MM.1S (cell line): ENCODE data around the gene RERGL.

Source experiments
- DNase-seq: peaks from one replicate; pipeline ENCODE4 v3.0.0-alpha.2; 2015
- H2AFZ ChIP-seq: fragments of 300-600 bp; sonication (generic); 2 replicates; pipeline ENCODE4 v1.6.0; 2016; ENCODE audit warnings: antibody characterized with exemption, low read length
- H3F3A ChIP-seq: fragments of 300-600 bp; sonication (generic); 2 replicates; pipeline ENCODE4 v1.6.1; 2016; ENCODE audit warnings: mild to moderate bottlenecking, antibody characterized with exemption, low read length, moderate library complexity, mixed read lengths; ENCODE audit not compliant: insufficient read depth
- H3K27ac ChIP-seq: fragments of 300-600 bp; sonication (generic); 2 replicates; pipeline ENCODE4 v1.5.1; 2016; ENCODE audit warnings: mild to moderate bottlenecking, low read length
- H3K27me3 ChIP-seq: fragments of 300-600 bp; sonication (generic); replicated peaks from 2 replicates; pipeline ENCODE4 v1.6.0; 2016; ENCODE audit warnings: low read length; ENCODE audit not compliant: insufficient read depth
- H3K36me3 ChIP-seq: fragments of 300-600 bp; sonication (generic); replicated peaks from 2 replicates; pipeline ENCODE4 v1.6.1; 2016; ENCODE audit warnings: mild to moderate bottlenecking, low read length, mixed read lengths; ENCODE audit not compliant: insufficient read depth
- H3K4me1 ChIP-seq: fragments of 300-600 bp; sonication (generic); 2 replicates; pipeline ENCODE4 v1.6.1; 2016; ENCODE audit warnings: low read length, mixed read lengths
- H3K4me2 ChIP-seq: fragments of 300-600 bp; sonication (generic); 2 replicates; pipeline ENCODE4 v1.6.0; 2016; ENCODE audit warnings: low read depth, low read length
- H3K4me3 ChIP-seq: fragments of 300-600 bp; sonication (generic); 2 replicates; pipeline ENCODE4 v1.5.1; 2016; ENCODE audit warnings: low read length, mixed read lengths
- H3K79me2 ChIP-seq: fragments of 300-600 bp; sonication (generic); 2 replicates; pipeline ENCODE4 v1.6.1; 2016; ENCODE audit warnings: mixed run types, low read length, mixed read lengths
- H3K9ac ChIP-seq: fragments of 300-600 bp; sonication (generic); 2 replicates; pipeline ENCODE4 v1.6.1; 2016; ENCODE audit warnings: low read length, mixed read lengths
- H3K9me2 ChIP-seq: fragments of 300-600 bp; sonication (generic); replicated peaks from 2 replicates; pipeline ENCODE4 v1.6.1; 2016; ENCODE audit warnings: mild to moderate bottlenecking, low read length, mixed read lengths; ENCODE audit not compliant: insufficient read depth
- H3K9me3 ChIP-seq: fragments of 300-600 bp; sonication (generic); replicated peaks from 2 replicates; pipeline ENCODE4 v1.6.1; 2016; ENCODE audit warnings: mild to moderate bottlenecking, low read length, mixed read lengths; ENCODE audit not compliant: insufficient read depth
- H4K20me1 ChIP-seq: fragments of 300-600 bp; sonication (generic); 2 replicates; pipeline ENCODE4 v1.6.1; 2016; ENCODE audit warnings: mild to moderate bottlenecking, low read length, moderate library complexity, mixed read lengths; ENCODE audit not compliant: insufficient read depth
- EZH2 ChIP-seq: fragments of 300-600 bp; sonication (generic); optimal IDR thresholded peaks from 2 replicates; pipeline ENCODE3; 2017; ENCODE audit warnings: low read depth, mild to moderate bottlenecking, antibody characterized with exemption, low read length, mixed read lengths
- EZH2phosphoT487 ChIP-seq: fragments of 300-600 bp; sonication (generic); IDR thresholded peaks from 2 replicates; pipeline ENCODE4 v1.6.1; 2018; ENCODE audit warnings: antibody characterized with exemption, low read length
- TF ChIP-seq, protein P1 (sequence below): fragments of 300-600 bp; sonication (generic); IDR thresholded peaks from 2 replicates; pipeline ENCODE4 v1.5.1; 2016; ENCODE audit warnings: antibody characterized with exemption, low read length, mixed read lengths

The RERGL gene

DNA sequence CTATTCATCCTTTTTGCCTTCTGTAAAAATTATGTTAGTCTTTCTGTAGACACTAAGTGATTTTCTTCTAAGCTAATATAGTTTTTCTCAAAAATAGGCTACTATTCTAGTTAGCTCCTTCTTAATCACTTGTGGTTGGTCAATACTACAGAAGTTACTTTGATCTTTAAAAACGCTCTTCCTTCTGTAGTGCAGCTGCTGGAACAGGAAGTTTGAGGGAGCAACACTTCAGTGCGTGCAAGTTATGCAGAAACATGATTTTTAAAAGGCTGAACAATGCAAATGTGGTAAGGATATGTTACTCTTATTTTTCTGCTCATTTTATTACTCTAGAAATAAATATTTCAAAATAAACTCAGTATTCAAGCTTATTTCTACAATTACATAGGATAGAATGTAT, 11.1 kb upstream of the RERGL start:
- no peaks in the 10 kb centered on the region for H3K27me3 ChIP-seq
- no peaks in the 10 kb centered on the region for H3K4me1 ChIP-seq
- no peaks in the 10 kb centered on the region for H3K36me3 ChIP-seq
- 0 out of 2 replicates have a peak, but pooled peaks cover 8% of the 10 kb centered on the region for H3F3A ChIP-seq
- no peak overlapping the region for H3K4me2 ChIP-seq
- H2AFZ ChIP-seq = no peak overlapping the region
- H3K27ac ChIP-seq = no peak overlapping the region
- H3K9me3 ChIP-seq = no peaks in the 10 kb centered on the region
- no peak for TF ChIP-seq EZH2
- H3K9me2 ChIP-seq = no peaks in the 10 kb centered on the region
- H3K79me2 ChIP-seq = no peaks in the 10 kb centered on the region
- no peaks in the 10 kb centered on the region for H4K20me1 ChIP-seq
- peak; percentile 74 for DNase-seq
- H3K9ac ChIP-seq = no peak overlapping the region
- H3K4me3 ChIP-seq = no peak overlapping the region

DNA sequence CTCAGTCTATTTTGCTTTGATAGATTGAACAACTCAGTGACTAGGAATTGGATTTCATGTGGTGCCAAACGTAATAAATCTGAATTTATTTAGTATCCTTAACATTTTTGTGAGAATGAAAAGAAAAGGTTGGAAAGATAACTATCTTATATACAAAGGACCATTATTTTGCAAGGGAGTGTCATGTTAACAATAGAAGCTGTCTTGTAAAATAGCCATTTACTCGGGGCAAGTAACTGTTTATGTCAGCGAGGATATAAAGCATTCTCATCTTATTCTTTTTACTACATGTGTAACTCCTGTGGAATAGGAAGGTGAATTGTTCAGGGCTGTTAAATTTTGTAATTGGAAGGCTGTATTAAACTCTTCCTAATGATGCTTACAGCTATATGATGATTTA, 5.9 kb downstream of the RERGL start:
- Histone ChIP-seq H3K9me2 (no peaks in the 10 kb centered on the region), H3K9ac (no peak overlapping the region), H3K36me3 (no peaks in the 10 kb centered on the region), H3K4me3 (no peak overlapping the region), H2AFZ (no peak overlapping the region), H3K79me2 (no peaks in the 10 kb centered on the region), H3K4me2 (no peak overlapping the region), H3K27ac (no peak overlapping the region), H3F3A (no peaks in the 10 kb centered on the region), H4K20me1 (no peaks in the 10 kb centered on the region), H3K9me3 (no peaks in the 10 kb centered on the region), H3K4me1 (no peaks in the 10 kb centered on the region), H3K27me3 (no peaks in the 10 kb centered on the region)
- no peak for TF ChIP-seq EZH2
- no peak for TF ChIP-seq EZH2phosphoT487
- TF ChIP-seq, protein P1, sequence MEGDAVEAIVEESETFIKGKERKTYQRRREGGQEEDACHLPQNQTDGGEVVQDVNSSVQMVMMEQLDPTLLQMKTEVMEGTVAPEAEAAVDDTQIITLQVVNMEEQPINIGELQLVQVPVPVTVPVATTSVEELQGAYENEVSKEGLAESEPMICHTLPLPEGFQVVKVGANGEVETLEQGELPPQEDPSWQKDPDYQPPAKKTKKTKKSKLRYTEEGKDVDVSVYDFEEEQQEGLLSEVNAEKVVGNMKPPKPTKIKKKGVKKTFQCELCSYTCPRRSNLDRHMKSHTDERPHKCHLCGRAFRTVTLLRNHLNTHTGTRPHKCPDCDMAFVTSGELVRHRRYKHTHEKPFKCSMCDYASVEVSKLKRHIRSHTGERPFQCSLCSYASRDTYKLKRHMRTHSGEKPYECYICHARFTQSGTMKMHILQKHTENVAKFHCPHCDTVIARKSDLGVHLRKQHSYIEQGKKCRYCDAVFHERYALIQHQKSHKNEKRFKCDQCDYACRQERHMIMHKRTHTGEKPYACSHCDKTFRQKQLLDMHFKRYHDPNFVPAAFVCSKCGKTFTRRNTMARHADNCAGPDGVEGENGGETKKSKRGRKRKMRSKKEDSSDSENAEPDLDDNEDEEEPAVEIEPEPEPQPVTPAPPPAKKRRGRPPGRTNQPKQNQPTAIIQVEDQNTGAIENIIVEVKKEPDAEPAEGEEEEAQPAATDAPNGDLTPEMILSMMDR = no peak
- DNase-seq = no peak

DNA sequence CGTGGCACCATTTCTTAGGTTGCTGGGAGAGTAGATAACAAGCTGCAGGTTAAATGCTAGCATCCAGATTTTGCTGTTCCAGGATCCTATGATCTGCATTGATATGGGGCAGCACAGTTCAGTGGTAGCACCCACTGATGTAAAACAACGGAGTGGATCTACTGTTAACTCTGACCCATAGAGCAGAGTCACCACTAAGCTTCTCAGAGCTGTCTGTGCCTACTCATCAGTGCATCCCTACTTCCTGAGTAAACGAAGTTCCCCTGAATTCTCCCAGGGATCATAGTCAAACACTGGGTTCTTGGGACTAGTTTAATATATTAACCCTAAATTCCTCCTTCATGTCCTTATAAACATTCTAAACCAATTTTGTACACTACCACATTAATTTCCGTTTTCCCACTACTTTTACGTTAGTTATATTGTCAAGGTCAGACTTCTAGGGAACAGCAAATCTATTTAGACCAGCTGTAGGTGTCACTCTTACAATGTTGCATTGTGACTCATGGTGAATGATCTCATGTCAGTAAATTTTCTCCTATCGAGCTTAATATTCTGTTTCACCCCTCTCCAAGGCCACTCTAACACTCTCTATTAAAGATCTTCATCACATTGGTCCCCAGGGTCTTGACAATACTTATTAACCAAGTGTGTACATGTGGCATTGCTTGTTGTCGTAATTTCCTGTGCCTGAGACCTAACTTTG, 10.3 kb downstream of the RERGL start:
- Histone ChIP-seq H3K27me3 (no peaks in the 10 kb centered on the region), H3K4me3 (no peak overlapping the region), H3F3A (no peaks in the 10 kb centered on the region), H3K9ac (no peak overlapping the region), H3K79me2 (no peaks in the 10 kb centered on the region), H3K4me1 (no peaks in the 10 kb centered on the region), H3K27ac (no peak overlapping the region), H3K9me2 (no peaks in the 10 kb centered on the region), H3K9me3 (no peaks in the 10 kb centered on the region), H4K20me1 (no peaks in the 10 kb centered on the region), H3K4me2 (no peak overlapping the region), H3K36me3 (no peaks in the 10 kb centered on the region), H2AFZ (no peak overlapping the region)
- TF ChIP-seq, protein P1 = no peak
- no peak for TF ChIP-seq EZH2
- no peak for TF ChIP-seq EZH2phosphoT487
- no peak for DNase-seq

DNA sequence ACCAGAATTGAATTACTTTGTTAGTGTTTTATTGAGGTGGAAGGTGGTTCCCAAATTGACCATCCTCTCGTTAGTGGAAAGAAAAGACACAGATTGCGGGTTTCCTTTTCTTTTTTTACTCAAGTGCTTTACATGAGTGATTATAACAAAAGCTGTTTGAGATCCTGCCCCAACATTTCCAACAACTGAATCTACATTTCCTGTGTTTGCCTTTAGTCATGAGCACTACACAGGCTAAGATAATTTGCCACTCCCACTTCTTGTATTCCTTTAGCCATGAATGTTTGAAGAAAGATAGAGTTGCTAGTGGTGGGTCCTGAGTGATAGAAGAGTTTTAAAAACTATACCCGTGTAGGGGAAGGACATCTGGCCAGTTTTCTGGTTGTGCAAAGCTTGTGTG, 16.0 kb downstream of the RERGL start:
- H3K9me2 ChIP-seq = no peaks in the 10 kb centered on the region
- H3K9ac ChIP-seq = no peak overlapping the region
- H3K27me3 ChIP-seq = no peaks in the 10 kb centered on the region
- no peak for TF ChIP-seq EZH2
- no peak for TF ChIP-seq EZH2phosphoT487
- TF ChIP-seq, protein P1 = no peak
- no peaks in the 10 kb centered on the region for H3K9me3 ChIP-seq
- no peak overlapping the region for H3K4me3 ChIP-seq
- no peaks in the 10 kb centered on the region for H3K36me3 ChIP-seq
- no peaks in the 10 kb centered on the region for H4K20me1 ChIP-seq
- no peak overlapping the region for H3K27ac ChIP-seq
- H3K79me2 ChIP-seq = no peaks in the 10 kb centered on the region
- no peak overlapping the region for H2AFZ ChIP-seq
- H3F3A ChIP-seq = no peaks in the 10 kb centered on the region
- no peak for DNase-seq
- no peak overlapping the region for H3K4me2 ChIP-seq
- no peaks in the 10 kb centered on the region for H3K4me1 ChIP-seq
